ENCODE results near the gene FOXP3.

DNA sequence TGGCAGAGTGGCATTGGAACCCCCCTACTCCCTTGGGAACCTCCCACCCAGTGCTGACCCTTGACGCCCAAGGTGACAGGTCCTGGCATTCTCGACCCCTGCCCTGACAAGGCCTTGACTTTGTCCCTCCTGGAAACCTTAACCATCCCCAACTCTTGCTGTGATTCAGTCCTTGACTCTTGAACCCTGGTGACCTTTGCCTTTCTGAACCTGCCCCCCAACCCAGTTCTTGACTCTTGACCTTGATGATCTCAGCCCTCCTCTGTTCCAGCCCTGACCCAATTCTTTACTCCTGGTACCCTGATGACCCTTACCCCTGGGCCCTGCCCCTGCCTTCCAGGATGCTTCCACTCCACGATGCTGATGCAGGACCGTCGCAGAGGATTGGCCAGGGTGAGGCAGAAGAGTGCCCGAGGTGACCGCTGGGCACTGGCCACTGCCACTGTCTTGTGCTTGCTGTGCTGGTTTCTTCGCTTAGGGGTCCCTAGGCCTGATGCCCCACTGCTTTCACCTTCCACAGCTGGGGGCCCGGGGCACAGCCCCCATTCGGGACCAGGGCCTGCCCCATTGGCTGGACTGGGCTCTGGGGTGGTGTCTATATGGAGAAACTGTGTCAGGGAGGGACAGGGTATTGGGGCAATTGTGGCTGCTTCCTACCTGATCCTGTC, 33.0 kb downstream of the FOXP3 start:
- TF ChIP-seq, protein P1, sequence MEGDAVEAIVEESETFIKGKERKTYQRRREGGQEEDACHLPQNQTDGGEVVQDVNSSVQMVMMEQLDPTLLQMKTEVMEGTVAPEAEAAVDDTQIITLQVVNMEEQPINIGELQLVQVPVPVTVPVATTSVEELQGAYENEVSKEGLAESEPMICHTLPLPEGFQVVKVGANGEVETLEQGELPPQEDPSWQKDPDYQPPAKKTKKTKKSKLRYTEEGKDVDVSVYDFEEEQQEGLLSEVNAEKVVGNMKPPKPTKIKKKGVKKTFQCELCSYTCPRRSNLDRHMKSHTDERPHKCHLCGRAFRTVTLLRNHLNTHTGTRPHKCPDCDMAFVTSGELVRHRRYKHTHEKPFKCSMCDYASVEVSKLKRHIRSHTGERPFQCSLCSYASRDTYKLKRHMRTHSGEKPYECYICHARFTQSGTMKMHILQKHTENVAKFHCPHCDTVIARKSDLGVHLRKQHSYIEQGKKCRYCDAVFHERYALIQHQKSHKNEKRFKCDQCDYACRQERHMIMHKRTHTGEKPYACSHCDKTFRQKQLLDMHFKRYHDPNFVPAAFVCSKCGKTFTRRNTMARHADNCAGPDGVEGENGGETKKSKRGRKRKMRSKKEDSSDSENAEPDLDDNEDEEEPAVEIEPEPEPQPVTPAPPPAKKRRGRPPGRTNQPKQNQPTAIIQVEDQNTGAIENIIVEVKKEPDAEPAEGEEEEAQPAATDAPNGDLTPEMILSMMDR (IDR thresholded peaks at IDR 0.05 in 8 of 11, conservative IDR thresholded peaks at IDR 0.05 in 3 of 11) = no peak
- TF ChIP-seq POLR2A (IDR thresholded peaks at IDR 0.05) (no peak), POLR2AphosphoS5 (IDR thresholded peaks at IDR 0.05) (no peak)

All from spleen (tissue), 7 donors.